Stimulated activated CD8-positive, alpha-beta memory T cell treated with anti-CD3 and anti-CD28 coated beads, Interleukin-7, amount 100 ng/mL, for 24 hours (primary cell): ENCODE measurements around the gene MTCH1.

Source experiments
- DNase-seq: peaks from one replicate; pipeline ENCODE4 v3.0.0-alpha.2; 2020; ENCODE audit warnings: low read depth

MTCH1 gene

GRCh38 chr6:37017606-37018197, 31.7 kb upstream of the MTCH1 start:
- DNase-seq = no peak

DNA sequence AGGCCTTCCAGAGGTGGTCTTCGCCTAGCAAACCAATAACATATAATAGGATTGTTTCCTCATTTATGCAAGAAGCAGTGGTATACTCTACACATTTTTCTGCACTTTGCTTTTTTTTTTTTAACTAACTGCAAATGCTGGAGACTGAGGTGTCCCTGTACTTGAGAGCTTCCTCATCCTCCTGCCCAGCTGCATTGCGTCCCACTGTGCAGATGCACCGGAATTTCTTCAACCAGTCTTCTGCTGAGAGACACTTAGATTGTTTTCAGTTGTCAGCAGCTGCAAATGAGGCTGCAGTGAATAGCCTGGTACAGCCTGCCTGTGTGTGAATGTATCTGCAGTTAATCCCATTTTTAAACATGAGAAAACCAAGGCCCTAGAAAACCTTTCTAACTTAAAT, 31.0 kb upstream of the MTCH1 start:
- DNase-seq = no peak

DNA sequence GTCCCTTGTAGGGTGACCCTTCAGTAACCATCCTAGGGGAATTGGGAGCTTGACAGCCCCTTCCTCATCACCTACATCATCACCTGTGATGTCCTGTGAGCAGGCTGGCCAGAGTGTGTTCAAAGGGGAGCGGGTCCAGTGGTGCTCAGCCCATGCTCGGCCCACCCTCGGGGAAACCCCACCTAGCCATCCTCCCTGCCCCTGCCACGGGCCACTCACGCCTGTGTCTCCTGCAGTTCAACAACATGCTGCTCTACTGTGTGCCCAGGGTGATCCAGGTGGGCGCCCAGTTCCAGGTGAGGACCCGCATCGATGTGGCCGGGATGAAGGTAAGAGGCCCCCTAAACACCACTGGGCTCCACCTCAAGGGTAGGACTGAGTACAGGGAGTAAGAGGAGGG, 29.5 kb upstream of the MTCH1 start:
- DNase-seq = no peak

- DNase-seq = no peak
Measured at GRCh38 chr6:37014667-37015066, 28.7 kb upstream of the MTCH1 start.

- DNase-seq = no peak
Measured at GRCh38 chr6:37013516-37014491, 27.8 kb upstream of the MTCH1 start.

- no peak for DNase-seq
Measured at GRCh38 chr6:37011656-37012378, 25.8 kb upstream of the MTCH1 start.

GRCh38 chr6:37010402-37010892, 24.5 kb upstream of the MTCH1 start:
- DNase-seq = no peak

DNA sequence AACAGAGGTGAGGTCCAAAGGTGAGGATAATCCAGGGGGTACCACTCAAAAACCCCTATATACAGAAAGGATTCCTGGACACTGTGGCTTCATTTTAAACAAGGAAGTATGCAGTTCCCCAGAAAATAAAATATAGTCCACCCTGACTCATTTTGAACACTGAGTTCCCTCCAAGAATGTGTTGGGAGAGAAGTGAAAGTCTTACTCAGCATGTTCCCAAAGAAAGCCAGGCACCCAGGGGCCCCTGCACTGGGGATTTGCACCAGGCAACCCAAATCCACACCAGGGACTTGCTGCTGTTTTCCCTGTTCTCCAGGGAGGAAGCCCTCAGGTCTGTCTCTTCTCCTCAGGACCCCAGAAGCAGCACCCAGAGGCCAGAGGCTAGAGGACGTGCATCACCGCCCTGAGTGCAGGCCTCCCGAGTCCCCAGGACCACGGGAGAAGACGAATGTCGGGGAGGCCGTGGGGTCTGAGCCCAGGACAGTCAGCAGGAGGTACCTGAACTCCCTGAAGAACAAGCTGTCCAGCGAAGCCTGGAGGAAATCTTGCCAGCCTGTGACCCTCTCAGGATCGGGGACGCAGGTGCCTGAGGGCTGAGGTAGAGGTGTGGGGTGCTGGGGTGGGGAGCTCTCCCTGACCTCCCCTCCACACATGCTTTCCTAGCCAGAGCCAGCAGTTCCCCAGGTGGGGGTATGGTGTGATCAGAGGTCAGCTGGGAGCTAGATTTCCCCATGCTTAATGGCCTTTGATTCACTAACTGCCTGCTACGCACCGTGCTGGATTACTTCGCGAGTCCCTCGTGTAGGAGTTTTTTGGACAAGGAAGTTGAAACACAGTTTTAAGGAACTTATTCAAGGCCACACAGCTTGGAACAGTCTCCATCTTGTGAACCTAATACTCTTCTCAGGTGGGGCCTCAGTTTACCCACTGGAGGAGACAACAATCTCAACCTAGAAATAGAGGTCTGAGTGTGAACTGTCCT, 22.8 kb upstream of the MTCH1 start:
- DNase-seq = no peak

DNA sequence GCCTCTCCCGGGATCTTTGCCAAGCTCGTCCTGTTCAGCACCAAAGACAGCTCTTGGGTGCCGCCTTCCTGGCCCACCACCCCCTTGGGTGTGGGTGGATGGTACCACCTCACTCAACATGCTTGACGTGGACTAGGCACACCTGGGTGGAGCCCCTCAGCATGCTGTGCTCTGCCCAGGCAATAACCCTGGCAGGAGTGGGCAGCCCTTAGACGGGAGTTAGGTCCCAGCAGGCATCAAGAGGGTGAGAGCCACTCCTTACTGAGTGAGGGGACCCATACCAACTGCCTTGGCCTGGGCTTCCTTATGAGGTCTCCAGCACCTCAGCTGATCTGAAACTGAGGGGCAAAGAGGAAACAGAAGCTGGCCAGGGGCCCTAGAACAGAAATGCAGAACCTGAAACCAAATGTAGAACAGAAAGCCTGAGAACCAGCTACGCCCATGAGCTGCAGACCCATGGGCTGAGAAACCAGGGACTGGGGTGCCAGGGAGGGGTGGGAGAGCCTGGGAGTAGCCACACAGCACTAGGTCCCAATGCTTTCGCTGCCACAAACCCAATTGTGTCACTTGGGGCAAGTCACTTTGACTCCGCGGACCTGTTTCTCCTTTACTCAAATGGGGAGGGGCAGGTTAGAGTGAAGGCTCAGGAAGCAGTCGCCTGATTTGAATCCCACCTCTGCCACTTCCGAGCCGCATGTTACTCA, 21.5 kb upstream of the MTCH1 start:
- DNase-seq = no peak

GRCh38 chr6:37006793-37007339, 20.9 kb upstream of the MTCH1 start:
- DNase-seq = no peak

- no peak for DNase-seq
Measured at GRCh38 chr6:37005827-37006567, 20.0 kb upstream of the MTCH1 start.

DNA sequence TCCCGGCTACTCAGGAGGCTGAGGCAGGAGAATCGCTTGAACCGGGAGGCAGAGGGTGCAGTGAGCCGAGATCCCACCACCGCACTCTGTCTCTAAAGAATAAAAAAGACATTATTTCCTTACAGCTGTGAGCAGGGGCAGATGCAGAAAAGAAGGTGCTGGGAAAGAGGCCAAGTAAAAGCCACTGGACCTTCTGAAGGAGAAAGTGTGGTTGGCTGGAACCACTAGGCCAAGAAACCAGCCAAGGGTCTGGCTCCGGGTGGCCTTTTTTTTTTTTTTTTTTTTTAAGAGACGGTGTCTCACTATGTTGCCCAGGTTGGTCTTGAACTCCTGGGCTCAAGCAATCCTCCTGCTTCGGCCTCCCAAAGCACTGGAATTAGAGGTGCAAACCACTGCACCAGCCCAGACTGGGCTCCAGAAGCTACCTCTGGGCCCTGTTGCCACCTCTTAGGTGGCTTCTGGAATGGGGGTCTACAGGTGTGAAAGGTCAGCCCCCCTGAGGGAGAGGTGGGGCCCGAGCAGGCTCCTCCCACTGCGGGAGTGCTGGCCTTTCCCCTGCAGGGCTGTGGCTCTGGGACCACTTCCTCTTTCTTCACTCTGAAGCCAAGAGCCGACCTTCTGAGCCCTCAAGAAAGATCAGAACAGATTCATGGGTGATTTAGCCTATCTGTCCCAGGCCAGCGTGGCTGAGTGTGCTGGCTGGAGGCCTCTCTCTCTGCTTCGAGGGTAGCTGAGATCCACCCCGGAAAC, 19.2 kb upstream of the MTCH1 start, which contains the start of gene FGD2:
FGD2 (plus strand) TSS at position 595 of the 750 bp plus-strand sequence. CDS start 163 bp downstream, outside the sequence.
- no peak for DNase-seq

- DNase-seq = no peak
Measured at GRCh38 chr6:37004044-37004980, 18.3 kb upstream of the MTCH1 start.

DNA sequence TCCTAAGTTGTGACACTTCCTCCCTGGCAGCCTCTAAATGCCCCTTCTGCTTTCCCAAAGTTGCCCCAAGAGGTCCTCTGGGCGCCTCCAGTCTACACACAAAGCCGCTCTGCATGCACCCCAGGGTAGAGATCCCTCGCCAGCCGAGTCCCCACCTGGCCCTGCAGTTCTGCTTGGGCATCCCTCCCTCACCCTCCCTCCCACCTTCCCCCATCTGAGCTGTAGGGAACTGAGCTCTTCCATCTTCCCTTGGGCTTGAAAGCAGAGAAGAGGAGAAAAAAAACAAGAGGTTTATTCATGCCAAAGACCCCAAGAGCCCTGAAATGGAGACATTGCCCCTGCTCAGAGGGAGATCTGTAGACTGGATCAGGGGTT, 13.7 kb upstream of the MTCH1 start:
- DNase-seq = no peak

- DNase-seq = no peak
Measured at GRCh38 chr6:36999061-36999750, 13.2 kb upstream of the MTCH1 start.

- no peak for DNase-seq
Measured at GRCh38 chr6:36998723-36999038, 12.7 kb upstream of the MTCH1 start.
